Panc1 (cell line): Measurements from ENCODE around the gene GNAI3.

Experiments used
- CTCF ChIP-seq: fragments of 450-650 bp; IDR thresholded peaks from 2 replicates; pipeline ENCODE4 v1.5.1; 2017; ENCODE audit warnings: mild to moderate bottlenecking
- POLR2AphosphoS5 ChIP-seq: IDR thresholded peaks from 2 replicates; pipeline ENCODE4 v1.6.1; 2012; ENCODE audit warnings: mild to moderate bottlenecking, low read depth, low read length, moderate library complexity
- REST ChIP-seq, 2 experiments: IDR thresholded peaks; 2 replicates each; pipeline ENCODE4 v1.6.1; 2011 to 2012; ENCODE audit warnings: low read depth in 2 of 2, control low read depth in 1 of 2, low read length in 1 of 2, mild to moderate bottlenecking in 1 of 2, moderate library complexity in 1 of 2; ENCODE audit not compliant: insufficient read depth in 1 of 2
- SIN3A ChIP-seq: IDR thresholded peaks from 2 replicates; pipeline ENCODE4 v1.6.1; 2012; ENCODE audit warnings: low read depth, mild to moderate bottlenecking, low read length, moderate library complexity, borderline replicate concordance; ENCODE audit not compliant: insufficient read depth

- TF ChIP-seq CTCF (no peak), REST (IDR thresholded peaks at IDR 0.05; ENCODE audit: insufficient read depth in 1 of 2, low read depth in 2 of 2, low read length in 1 of 2) (no peak), POLR2AphosphoS5 (no peak), SIN3A (no peak)
Measured at GRCh38 chr1:109664671-109665070, 116.3 kb downstream of the GNAI3 start.
